ENCODE measurements around the gene XBP1.

GRCh38 chr22:28779833-28780232, 20.5 kb downstream of the XBP1 start:
- no peak for TF ChIP-seq CTCF (IDR thresholded peaks at IDR 0.05)
- no peak for TF ChIP-seq POLR2A (IDR thresholded peaks at IDR 0.05)

Data from esophagus squamous epithelium (tissue), 4 donors.